GM21786 (cell line): ENCODE measurements around the gene VPREB3.

Experiments
- ATAC-seq: cut with Tn5 transposase; IDR thresholded peaks from one replicate; pipeline ENCODE4 v1.9.1; 2021; ENCODE audit not compliant: unreplicated experiment

The VPREB3 gene, protein sequence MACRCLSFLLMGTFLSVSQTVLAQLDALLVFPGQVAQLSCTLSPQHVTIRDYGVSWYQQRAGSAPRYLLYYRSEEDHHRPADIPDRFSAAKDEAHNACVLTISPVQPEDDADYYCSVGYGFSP

DNA sequence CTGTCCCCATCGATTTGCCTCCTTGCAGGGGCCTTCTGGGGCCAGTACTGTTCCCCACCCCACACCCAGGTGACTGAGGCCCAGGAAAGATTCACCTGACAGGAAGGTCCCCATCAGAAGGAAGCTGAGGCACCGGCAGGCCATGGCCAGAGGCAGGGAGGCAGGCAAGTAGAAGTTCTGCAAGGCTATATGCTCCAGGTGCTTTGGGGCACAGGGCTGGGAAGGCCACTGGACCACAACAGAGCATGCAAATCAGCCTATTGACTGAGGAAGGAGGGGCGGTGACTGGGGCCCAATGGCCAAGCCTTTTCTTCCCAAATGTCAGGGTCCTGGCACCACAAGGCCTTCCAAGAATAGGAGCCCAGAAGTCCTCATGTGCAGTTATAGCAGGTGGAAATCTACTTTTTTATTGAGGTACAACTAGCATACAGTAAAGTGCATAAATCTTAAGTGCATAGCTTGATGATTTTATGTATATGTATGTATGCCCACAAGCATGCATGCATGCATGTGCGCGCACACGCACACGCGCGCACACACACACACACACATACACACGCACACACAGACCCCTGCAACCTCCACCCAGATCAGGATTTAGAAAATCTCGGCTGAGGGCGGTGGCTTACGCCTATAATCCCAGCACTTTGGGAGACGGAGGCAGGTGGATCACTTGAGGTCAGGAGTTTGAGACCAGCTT, at the start of gene VPREB3:
VPREB3 (minus strand) TSS at position 206 of the 700 bp plus-strand sequence; CDS start at position 144, 62 bp downstream.
- no peak for ATAC-seq

DNA sequence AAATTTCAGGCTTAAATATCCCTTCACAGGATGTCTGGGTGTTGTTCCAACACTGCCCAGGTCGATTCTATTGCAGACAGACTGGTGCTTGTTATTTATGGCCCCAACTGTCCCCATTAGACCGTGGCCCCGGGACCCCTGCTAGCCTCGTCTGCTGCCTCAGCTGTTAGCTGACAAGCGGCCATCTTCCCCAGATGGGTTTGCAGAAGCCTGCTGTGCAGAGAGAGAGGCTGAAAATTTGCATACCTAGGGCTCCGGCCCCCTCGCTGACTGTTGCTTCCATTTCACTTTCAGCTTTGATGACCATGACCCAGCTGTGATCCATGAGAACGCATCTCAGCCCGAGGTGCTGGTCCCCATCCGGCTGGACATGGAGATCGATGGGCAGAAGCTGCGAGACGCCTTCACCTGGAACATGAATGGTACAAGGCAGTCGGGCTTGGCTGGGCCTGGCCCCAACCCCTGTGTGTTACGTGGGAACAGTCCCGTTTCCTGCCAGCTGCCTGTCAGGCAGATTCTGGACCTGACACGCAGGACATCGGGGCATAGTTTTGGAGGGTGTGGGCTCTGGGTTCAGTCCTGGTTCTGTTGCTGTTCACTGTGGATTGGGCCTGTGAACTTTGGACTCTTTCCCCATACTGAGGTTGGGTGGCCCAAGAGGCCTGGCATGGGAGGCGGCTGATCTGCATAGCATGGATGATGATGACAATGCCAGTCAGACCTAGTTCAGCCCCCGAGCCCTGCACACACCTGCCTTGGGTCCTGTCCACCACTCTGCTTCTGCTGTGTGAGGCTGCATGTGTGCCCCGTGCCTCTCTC, 49.0 kb upstream of the VPREB3 start:
- ATAC-seq = no peak

DNA sequence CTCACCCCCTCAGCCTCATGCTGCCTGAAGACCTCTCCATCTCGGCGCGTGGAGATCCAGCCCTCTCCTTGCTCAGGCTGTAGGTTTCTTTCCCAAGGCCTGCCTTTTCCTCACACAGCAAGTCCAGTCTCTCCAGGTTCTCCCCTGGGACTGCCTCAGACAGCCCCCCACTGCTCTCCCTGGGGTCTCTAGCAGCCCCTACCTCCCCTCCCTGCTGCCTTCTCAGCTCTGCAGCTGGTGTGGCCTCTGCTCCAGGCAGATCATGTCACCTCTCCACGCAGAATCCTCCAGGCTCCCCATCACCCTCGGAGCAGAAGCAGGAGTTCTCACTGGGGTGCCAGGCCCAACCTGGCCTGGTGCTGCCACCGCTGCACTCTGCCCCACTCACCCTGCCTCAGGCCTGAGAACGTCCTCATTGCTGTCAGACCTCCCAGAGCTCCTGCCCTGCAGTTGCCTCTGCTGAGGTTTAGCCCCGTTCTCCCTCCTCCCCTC, 47.7 kb upstream of the VPREB3 start:
- no peak for ATAC-seq

DNA sequence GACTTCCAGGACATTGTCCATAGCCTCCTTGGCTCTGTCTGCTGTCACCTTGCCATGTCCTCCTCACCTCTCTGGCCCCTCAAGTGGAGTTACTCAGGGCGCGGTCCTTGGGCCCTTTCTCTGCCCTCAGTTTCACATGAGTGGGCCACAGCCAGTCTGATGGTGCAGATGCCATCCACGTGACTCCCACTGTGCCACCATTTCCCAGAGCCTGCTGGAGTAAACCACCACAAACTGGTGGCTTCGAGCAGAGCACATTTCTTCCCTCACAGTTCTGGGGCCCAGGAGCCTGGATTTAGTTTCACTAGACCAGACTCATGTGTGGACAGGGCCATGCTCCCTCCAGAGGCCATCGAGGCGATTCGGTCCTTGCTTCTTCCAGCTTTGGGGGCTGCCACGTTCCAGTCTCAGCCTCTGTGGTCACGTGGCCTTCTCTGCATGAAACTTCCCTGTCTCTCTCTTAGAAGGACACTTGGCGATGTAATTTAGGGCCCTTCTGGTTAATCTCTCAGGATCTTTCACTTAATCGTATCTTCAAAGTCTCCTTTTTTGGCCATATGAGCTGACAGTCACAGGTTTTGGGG, 47.1 kb upstream of the VPREB3 start:
- ATAC-seq = no peak

DNA sequence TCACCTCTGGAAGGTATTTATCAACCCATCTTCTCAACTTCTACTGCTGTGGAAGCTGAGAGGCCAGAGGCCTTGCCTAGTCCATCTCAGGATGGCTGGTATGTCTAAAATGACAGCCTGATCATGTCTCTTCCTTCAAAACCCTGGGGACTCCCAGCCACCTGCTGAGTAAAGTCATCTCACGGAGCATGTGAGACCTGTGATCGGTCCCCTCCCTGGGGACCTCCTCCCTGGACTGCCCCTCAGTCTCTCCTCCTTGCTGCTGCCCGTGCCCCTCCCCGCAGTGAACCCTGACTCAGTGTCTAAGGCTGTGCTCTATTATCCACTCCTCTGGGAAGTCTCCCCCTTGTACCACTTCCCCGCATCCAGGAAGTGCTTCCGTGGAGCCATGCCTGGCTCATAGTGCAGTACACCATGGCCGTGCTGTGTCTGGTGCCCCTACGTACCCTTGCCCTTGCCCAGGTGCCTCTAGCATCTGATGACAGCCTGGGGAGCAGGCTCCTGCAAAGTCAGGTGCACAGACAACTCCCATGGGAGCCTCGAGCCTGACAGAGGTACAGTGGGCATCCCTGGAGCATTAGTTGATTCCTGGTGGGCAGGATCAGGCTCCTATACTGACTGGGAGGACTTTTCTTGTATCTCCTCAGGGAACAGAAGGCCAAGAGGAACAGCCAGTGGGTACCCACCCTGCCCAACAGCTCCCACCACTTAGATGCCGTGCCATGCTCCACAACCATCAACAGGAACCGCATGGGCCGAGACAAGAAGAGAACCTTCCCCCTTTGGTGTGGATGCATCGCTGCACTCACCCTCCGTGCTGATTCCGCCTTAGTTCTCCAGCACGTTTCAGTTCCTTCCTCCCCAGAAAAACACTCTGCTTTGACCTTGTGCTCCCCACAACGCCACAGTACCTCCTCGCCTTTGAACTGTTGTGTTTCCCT, 46.3 kb upstream of the VPREB3 start:
- ATAC-seq = peak; percentile 67

DNA sequence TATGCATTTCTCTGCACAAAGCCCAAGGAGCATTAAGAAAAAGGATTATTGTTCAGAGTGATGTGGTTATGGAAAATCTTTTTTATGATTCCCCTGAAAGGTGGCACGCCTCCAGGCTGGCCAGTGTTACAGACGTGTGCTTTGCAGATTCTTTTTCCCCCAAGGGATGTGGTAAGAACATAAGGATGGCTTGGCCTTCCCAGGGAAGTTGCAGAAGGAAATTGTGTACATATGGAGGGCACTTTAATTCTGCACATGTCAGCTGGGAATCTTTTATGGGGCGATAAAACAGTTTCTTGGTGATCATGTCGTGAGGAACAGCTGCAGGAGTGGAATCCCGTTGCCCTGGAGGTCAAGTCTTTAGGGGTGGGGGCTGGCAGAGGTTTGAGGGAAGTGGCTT, 42.2 kb upstream of the VPREB3 start:
- no peak for ATAC-seq

DNA sequence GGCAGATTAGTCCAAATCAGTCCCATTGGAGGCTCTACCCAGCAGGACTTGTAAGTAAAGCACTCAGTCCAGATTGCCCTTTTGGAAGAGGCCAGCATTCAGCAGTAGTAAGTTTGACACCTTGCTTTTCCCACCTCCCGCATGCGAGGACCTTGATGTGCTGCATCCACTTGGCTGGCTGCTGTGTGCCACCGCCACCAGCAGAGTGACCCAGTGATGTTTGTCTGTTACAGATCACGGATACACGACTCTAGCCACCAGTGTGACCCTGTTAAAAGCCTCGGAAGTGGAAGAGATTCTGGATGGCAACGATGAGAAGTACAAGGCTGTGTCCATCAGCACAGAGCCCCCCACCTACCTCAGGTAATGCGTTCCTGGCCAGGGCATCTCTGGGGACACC, 39.1 kb upstream of the VPREB3 start:
- ATAC-seq = no peak

DNA sequence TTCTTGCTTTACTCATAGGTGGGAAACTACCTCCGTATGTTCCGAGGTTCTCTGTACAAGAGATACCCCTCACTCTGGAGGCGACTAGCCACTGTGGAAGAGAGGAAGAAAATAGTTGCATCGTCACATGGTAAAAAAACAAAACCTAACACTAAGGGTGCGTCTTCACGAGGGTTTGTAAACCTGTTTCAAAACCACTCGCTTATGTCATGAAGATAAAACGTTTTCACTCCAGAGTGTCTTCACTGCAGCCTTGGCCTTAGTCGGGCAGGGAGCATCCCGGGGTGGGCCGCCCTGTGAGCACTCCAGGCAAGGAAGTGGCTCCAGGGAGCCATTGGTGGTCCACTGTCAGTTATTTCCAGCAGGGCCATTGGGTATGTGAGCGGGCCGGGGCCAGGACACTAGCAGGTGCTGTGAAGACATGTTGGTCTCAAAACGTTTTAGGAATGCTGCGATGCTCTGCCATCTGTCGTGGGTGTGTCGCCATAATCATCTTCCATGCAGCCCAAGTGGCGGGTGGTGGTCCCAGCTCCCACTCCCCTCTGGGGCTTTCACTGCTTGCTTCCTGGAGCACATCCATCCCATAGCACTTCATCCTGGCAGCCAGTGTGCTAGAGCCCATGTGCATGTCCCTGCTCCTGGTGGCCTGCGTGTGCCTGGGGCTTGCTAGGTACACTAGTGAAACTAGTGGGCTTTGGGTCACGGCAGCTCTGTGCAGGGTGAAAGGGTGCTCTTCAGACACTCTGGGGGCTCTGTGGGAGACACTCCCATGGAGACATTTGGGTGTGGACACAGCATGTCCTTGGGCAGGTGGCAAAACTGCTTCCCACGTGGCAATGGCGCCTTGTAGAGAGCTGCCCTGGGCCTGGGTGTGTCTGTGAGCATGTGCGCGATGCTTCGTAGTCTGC, 37.8 kb upstream of the VPREB3 start:
- no peak for ATAC-seq

DNA sequence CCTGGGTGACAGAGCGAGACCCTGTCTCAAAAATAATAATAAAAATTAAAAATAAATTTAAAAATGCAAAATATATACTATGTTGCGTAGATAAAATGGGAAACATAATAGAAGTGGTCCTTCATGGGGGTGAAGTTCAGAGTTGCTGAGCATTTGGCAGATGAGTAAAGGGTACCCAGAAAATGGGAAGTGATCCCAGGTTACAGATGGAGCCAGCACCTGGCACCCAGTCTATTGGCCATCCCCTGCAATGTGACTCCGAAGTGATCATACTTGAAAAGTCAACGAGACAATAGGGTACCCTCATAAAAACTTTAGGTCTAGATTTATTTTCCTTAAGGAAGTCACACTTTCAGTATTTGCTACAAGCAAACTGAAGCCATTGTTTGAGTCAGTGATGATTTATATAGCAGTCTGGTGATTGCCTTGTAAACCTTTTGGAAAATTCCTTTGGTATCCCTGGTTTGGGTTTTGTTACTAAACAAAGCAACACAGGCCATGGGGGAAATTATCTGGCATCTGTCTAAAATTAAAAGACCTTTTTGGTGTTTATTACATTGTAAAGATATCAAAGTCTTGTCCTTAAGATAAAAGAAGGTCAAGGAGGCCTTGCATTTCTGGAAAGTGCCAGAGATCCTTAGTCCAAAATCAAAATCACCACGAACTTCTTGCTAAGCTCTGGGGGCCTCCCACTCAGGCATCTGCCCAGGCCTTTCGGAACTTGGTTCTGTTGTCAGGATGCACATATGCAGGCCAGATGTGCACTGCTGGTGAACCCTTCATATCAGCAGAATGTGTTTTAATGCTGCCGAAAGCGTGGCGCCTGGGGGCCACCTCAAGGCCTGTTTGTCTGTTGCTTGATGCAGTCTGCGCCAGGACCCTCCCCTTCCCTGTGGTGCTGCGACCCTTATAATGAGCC, 36.9 kb upstream of the VPREB3 start:
- ATAC-seq = no peak

DNA sequence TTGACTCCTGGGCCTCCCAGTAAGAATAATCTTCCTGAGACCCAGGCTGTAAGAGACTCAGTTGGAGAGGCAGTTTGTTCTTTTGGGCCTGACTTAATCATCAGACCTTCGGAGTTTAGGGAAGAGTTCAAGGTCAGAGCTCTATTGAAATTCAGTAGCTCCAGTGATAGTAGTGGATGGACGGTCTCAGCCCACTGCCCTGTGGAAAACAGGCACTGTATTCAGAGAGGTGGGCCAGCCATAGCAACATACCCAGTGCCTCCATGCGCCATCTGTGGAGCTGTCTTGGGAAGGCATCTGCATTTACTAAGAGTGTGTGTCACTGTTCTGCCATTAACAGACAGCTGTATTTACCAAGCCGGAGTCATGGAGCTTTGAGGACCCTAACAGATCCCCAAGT, 35.4 kb upstream of the VPREB3 start:
- ATAC-seq = no peak

DNA sequence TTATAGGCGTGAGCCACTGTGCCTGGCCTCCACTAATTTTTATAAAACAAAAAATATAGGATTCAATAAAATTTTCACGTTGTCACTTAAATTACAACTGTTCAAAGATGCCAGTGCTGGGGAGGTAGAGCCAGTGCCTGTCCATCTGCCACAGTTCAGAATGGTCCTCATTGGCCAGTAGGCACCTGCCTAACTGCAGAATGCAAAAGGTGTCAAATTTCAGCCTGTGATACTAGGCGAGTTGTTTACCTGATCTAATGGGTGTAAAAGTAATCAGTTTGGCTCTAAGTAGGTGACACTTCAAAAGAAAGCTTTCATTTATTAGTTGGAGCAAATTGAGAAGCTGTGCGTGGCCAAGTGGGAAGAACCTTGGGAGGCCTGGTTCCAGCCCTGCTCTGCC, 34.9 kb upstream of the VPREB3 start:
- ATAC-seq = no peak

DNA sequence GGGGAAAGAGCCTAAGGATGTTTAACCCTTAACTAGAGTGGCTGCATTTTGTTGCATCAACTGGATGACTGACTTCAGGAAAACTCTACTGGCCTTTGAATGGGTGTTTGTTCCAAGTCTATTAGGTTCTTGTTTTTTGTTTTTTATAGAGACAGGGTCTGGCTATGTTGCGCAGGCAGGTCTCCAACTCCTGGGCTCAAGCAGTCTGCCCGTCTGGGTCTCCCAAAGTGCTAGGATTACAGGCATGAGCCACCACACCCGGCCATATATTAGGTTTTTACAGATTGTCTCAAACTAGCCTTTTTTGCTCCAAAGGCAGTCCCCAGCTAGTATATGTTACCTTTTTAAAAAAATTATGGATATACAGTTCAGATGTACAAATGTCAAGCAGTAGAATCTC, 33.7 kb upstream of the VPREB3 start:
- ATAC-seq = no peak

DNA sequence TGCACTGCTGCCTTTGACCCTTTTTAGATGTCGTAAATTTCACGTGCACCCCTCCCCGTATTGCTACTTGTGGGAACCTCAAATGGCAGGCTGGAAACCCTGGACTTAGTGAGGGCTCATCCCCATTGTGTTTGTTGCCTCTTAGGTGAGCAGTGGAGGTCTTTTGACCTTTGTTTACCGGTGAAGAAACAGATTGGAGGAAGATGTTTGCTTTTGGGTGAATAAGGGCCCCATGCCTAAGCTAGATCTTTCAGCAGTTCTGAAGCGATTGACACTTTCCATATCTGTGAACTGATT, 33.3 kb upstream of the VPREB3 start:
- ATAC-seq = no peak

DNA sequence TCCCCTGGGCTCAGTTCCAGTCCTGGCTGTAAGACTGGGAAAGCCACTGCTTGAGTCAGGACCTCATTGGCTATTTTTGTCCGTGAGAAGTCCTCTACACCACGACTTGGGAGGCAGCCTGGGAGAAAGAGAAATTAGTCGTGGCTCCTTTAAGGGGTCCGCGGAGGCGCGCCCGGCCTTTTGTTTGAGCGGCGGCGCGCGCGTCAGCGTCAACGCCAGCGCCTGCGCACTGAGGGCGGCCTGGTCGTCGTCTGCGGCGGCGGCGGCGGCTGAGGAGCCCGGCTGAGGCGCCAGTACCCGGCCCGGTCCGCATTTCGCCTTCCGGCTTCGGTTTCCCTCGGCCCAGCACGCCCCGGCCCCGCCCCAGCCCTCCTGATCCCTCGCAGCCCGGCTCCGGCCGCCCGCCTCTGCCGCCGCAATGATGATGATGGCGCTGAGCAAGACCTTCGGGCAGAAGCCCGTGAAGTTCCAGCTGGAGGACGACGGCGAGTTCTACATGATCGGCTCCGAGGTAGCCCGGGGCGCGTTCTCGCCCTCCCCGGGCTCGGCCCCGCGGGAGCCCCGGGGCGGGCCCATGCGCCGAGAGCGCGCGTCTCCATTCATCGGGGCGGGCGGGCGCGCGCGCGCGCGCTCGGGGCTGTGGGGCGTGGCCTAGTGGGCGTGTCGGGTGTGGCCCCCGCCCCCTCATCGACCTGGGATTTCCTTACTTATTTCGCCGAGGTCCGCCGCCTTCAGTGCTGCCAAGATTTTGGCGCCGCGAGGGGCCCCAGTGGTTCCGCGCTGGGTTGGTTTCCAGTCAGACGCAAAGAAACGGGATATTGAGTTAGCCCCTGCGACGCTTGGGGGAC, 32.8 kb upstream of the VPREB3 start, which contains the start of gene SMARCB1:
SMARCB1 (plus strand) TSS at position 215 of the 848 bp plus-strand sequence; CDS start at position 419, 204 bp downstream.
- peak; percentile 67 for ATAC-seq

DNA sequence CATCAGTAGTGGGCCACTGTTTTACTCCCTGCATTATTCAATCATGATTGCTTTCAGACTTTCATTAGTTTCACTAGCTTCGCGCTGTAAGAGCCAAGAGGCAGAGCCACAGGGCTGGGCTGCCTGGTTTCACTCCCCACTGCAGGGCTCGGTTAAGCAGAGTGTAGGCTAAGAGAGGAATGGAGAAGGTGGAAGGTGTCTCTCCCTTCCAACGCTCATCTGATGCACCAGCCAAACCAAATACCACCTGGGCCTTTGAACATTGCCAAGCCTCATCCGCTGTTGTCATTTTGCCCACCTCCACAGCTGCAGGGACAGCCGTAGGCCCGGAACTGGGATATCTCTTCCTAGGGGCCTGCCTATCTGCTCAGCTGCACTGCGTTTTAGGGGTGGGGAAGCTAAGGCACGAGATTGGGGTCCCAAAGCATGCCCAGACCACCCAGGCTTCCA, 32.1 kb upstream of the VPREB3 start:
- ATAC-seq = no peak

DNA sequence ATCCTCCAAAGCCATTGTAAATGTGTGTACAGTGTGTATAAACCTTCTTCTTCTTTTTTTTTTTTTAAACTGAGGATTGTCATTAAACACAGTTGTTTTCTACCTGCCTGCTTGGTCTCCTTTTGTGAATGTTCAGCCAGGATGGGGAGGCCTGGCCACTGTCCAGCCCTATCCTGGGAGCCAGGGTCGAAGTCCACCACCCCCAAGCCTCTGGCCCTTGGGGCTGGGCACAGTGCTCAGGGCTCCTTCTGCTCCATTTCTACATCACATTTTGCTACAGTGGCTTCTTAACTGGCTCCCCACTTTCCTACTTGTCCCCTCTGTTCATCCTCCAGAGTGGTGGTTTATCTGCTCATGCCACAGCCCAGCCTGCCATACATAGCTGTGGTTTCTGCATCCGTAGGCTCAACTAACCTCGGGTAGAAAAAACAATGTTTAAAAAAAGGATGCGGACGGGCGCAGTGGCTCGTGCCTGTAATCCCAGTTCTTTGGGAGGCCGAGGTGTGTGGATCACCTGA, 30.0 kb upstream of the VPREB3 start:
- ATAC-seq = no peak
